GM12878 (cell line): ENCODE measurements around the gene SYTL1. TPM values are rescaled to one million over a fixed set of nuclear protein-coding genes. Genes with fewer than 3 reads are reported as not detected.

Source experiments
- BHLHE40 ChIP-seq, 2 experiments: fragments of 450-650 bp in 1 of 2; IDR thresholded peaks; 2 replicates each; pipeline ENCODE4 v1.6.1; 2011 to 2017; ENCODE audit warnings: low read depth in 2 of 2, borderline replicate concordance in 1 of 2, improper control_type of control experiment in 1 of 2, low read length in 1 of 2, mild to moderate bottlenecking in 1 of 2
- BRCA1 ChIP-seq: IDR thresholded peaks from 2 replicates; pipeline ENCODE4 v1.6.1; 2011; ENCODE audit warnings: low read depth, low read length, improper control_type of control experiment
- CBX5 ChIP-seq: sonication (generic); IDR thresholded peaks from 2 replicates; pipeline ENCODE4 v1.6.1; 2016; ENCODE audit warnings: low read depth, moderate library complexity, mild to moderate bottlenecking, inconsistent platforms
- ELK1 ChIP-seq: IDR thresholded peaks from 2 replicates; pipeline ENCODE4 v1.6.1; 2012; ENCODE audit warnings: low read depth, low read length, improper control_type of control experiment
- ESRRA ChIP-seq: IDR thresholded peaks from 2 replicates; pipeline ENCODE4 v1.6.1; 2012; ENCODE audit warnings: mild to moderate bottlenecking, low read length, improper control_type of control experiment
- FOS ChIP-seq: IDR thresholded peaks from 3 replicates; pipeline ENCODE4 v1.6.1; 2011; ENCODE audit warnings: borderline replicate concordance; ENCODE audit not compliant: insufficient read length; ENCODE audit errors: extremely low read depth
- IKZF1 ChIP-seq: fragments of 450-650 bp; conservative IDR thresholded peaks from 2 replicates; pipeline ENCODE4 v1.6.1; 2017; ENCODE audit warnings: antibody characterized with exemption, mild to moderate bottlenecking
- IKZF2 ChIP-seq, 2 experiments: fragments of 450-650 bp; IDR thresholded peaks; 2 replicates each; pipeline ENCODE4 v1.6.1; 2017; ENCODE audit warnings: mild to moderate bottlenecking in 2 of 2, moderate library complexity in 2 of 2
- IRF5 ChIP-seq: fragments of 450-650 bp; IDR thresholded peaks from 2 replicates; pipeline ENCODE4 v1.6.1; 2017; ENCODE audit warnings: borderline replicate concordance
- KLF5 ChIP-seq: fragments of 450-650 bp; IDR thresholded peaks from 2 replicates; pipeline ENCODE4 v1.6.1; 2014; ENCODE audit warnings: mild to moderate bottlenecking; ENCODE audit not compliant: partially characterized antibody
- MTA2 ChIP-seq: fragments of 450-650 bp; IDR thresholded peaks from 2 replicates; pipeline ENCODE4 v1.6.1; 2016; ENCODE audit warnings: low read depth, mild to moderate bottlenecking, moderate library complexity
- MTA3 ChIP-seq: IDR thresholded peaks from 2 replicates; pipeline ENCODE4 v1.6.1; 2012; ENCODE audit warnings: low read length, inconsistent platforms, borderline replicate concordance
- MYB ChIP-seq: fragments of 150-350 bp; IDR thresholded peaks from 2 replicates; pipeline ENCODE4 v1.6.1; 2014; ENCODE audit warnings: mild to moderate bottlenecking, low read depth, low read length, borderline replicate concordance
- NFYB ChIP-seq: IDR thresholded peaks from 2 replicates; pipeline ENCODE4 v1.6.1; 2011; ENCODE audit warnings: low read depth, mild to moderate bottlenecking, low read length, improper control_type of control experiment, moderate library complexity; ENCODE audit not compliant: insufficient read depth
- NRF1 ChIP-seq: conservative IDR thresholded peaks from 2 replicates; pipeline ENCODE4 v1.6.1; 2011; ENCODE audit warnings: mild to moderate bottlenecking, low read depth, low read length, improper control_type of control experiment
- RAD51 ChIP-seq: fragments of 450-650 bp; IDR thresholded peaks from 2 replicates; pipeline ENCODE4 v1.6.1; 2016; ENCODE audit warnings: moderate library complexity, mild to moderate bottlenecking, inconsistent platforms
- RELA ChIP-seq: fragments of 450-650 bp; IDR thresholded peaks from 2 replicates; pipeline ENCODE4 v1.8.0; 2014; ENCODE audit warnings: borderline replicate concordance; ENCODE audit not compliant: partially characterized antibody
- RFX5 ChIP-seq: IDR thresholded peaks from 2 replicates; pipeline ENCODE4 v1.6.1; 2011; ENCODE audit warnings: low read depth, low read length, improper control_type of control experiment
- STAT1 ChIP-seq: fragments of 450-650 bp; conservative IDR thresholded peaks from 2 replicates; pipeline ENCODE4 v1.6.1; 2014; ENCODE audit warnings: antibody characterized with exemption, mild to moderate bottlenecking
- ZNF592 ChIP-seq: fragments of 450-650 bp; IDR thresholded peaks from 2 replicates; pipeline ENCODE4 v1.6.1; 2017; ENCODE audit warnings: mild to moderate bottlenecking, moderate library complexity
- polyA plus RNA-seq, 11 experiments: library from polyadenylated mRNA; depleted of rRNA in 4 of 11; unstranded in 6 of 11; stranded (reverse) in 5 of 11; fragments of >200 nt; fragmentation: Nextera tagmentation in 4 of 11; fragmentation: Illumina TruSeq in 1 of 11; extraction: Ambion mirVana in 4 of 11; extraction: Trizol in 1 of 11; gene quantifications; 1 replicate in 1 of 11; 2 replicates in 10 of 11; pipeline versions ENCODE4 v1.2.1 to v1.2.3, GENCODE V29; 2011 to 2016; ENCODE audit warnings: inconsistent platforms in 2 of 11, missing spikeins in 2 of 11, low read depth in 1 of 11
- total RNA-seq, 4 experiments: library from RNA; depleted of rRNA in 3 of 4; stranded (reverse); fragments of >200 nt in 3 of 4; fragmentation: Illumina TruSeq in 1 of 4; extraction: Trizol in 1 of 4; gene quantifications; 2 replicates each; pipeline versions ENCODE4 v1.2.1 to v1.2.3, GENCODE V29; 2013 to 2021
- TF ChIP-seq, protein P1 (sequence below): fragments of 450-650 bp; IDR thresholded peaks from 2 replicates; pipeline ENCODE4 v1.6.1; 2017; ENCODE audit warnings: antibody characterized with exemption, mild to moderate bottlenecking, moderate library complexity

SYTL1 gene
- total and polyA plus RNA-seq, 10 of the 15 experiments (the other 5 are each of a cell fraction or from before 2014, with no cell fraction given) = 0.72 to 45.6 (median 14.8) TPM

GRCh38 chr1:27321813-27322568 is 19.8 kb upstream of the SYTL1 start, which contains the start of gene TMEM222 (continued):
- TF ChIP-seq ZNF592 (no peak), BHLHE40 (IDR thresholded peaks at IDR 0.05; ENCODE audit: borderline replicate concordance in 1 of 2, low read depth in 2 of 2, low read length in 1 of 2) (peak; percentile 92 to 97), ESRRA (peak; percentile 68; the same call in 1 of the 2 replicates), NRF1 (no peak), RAD51 (no peak), MTA2 (no peak), MYB (no peak), NFYB (peak; percentile 67; the same call in 1 of the 2 replicates), CBX5 (peak; percentile 89; the same call in 1 of the 2 replicates), IRF5 (no peak), MTA3 (no peak), STAT1 (peak; percentile 96; the same call in 1 of the 2 replicates), ELK1 (peak; percentile 63), RFX5 (peak; percentile 75), RELA (peak; percentile 88), IKZF2 (IDR thresholded peaks at IDR 0.05) (peak; percentile 55 to 67; a peak in 3 of 4 replicates), FOS (no peak), IKZF1 (peak; percentile 98), KLF5 (peak; percentile 92), BRCA1 (no peak)
- TF ChIP-seq, protein P1, sequence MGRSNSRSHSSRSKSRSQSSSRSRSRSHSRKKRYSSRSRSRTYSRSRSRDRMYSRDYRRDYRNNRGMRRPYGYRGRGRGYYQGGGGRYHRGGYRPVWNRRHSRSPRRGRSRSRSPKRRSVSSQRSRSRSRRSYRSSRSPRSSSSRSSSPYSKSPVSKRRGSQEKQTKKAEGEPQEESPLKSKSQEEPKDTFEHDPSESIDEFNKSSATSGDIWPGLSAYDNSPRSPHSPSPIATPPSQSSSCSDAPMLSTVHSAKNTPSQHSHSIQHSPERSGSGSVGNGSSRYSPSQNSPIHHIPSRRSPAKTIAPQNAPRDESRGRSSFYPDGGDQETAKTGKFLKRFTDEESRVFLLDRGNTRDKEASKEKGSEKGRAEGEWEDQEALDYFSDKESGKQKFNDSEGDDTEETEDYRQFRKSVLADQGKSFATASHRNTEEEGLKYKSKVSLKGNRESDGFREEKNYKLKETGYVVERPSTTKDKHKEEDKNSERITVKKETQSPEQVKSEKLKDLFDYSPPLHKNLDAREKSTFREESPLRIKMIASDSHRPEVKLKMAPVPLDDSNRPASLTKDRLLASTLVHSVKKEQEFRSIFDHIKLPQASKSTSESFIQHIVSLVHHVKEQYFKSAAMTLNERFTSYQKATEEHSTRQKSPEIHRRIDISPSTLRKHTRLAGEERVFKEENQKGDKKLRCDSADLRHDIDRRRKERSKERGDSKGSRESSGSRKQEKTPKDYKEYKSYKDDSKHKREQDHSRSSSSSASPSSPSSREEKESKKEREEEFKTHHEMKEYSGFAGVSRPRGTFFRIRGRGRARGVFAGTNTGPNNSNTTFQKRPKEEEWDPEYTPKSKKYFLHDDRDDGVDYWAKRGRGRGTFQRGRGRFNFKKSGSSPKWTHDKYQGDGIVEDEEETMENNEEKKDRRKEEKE = no peak
